ENCODE data around the gene CATSPERZ.
"Not testable (repeated sequence)": the region's sequence is repeated elsewhere in the genome, so short reads cannot be mapped to it uniquely, and the experiment has no call there.

The CATSPERZ gene

GRCh38 chr11:64321026-64321425 is 20.9 kb downstream of the CATSPERZ start:
- no peak for DNase-seq

GRCh38 chr11:64321533-64321932 is 21.4 kb downstream of the CATSPERZ start:
- DNase-seq: no peak

- DNase-seq: no peak
Measured at GRCh38 chr11:64322925-64323260, 22.7 kb downstream of the CATSPERZ start.

- DNase-seq: no peak
Measured at GRCh38 chr11:64323373-64323772, 23.2 kb downstream of the CATSPERZ start.

- DNase-seq: not testable (repeated sequence)
Measured at GRCh38 chr11:64323984-64324383, 23.8 kb downstream of the CATSPERZ start.

- DNase-seq: no peak
Measured at GRCh38 chr11:64324692-64325469, 24.7 kb downstream of the CATSPERZ start.

- DNase-seq: no peak
Measured at GRCh38 chr11:64327375-64327774, 27.2 kb downstream of the CATSPERZ start.

GRCh38 chr11:64327993-64328392 is 27.8 kb downstream of the CATSPERZ start:
- DNase-seq: no peak

GRCh38 chr11:64330888-64331287 is 30.7 kb downstream of the CATSPERZ start:
- DNase-seq: no peak

- no peak for DNase-seq
Measured at GRCh38 chr11:64331569-64332371, 31.6 kb downstream of the CATSPERZ start.

GRCh38 chr11:64333556-64333955 is 33.4 kb downstream of the CATSPERZ start:
- no peak for DNase-seq

- no peak for DNase-seq
Measured at GRCh38 chr11:64334764-64335735, 34.9 kb downstream of the CATSPERZ start.

- no peak for DNase-seq
Measured at GRCh38 chr11:64337538-64338249, 37.5 kb downstream of the CATSPERZ start.

- DNase-seq: no peak
Measured at GRCh38 chr11:64338716-64339115, 38.6 kb downstream of the CATSPERZ start.

- no peak for DNase-seq
Measured at GRCh38 chr11:64339286-64339685, 39.1 kb downstream of the CATSPERZ start.

GRCh38 chr11:64339754-64340408 is 39.7 kb downstream of the CATSPERZ start, which contains the start of gene CCDC88B:
Gene CCDC88B (plus strand): TSS chr11:64340204. CDS start chr11:64340267, 63 bp downstream.
- DNase-seq: no peak

GRCh38 chr11:64340671-64341335 is 40.6 kb downstream of the CATSPERZ start:
- DNase-seq: no peak

- DNase-seq: no peak
Measured at GRCh38 chr11:64341429-64341828, 41.3 kb downstream of the CATSPERZ start.

GRCh38 chr11:64341851-64342791 is 42.0 kb downstream of the CATSPERZ start:
- no peak for DNase-seq
